MCF 10A (cell line): Measurements from ENCODE around the gene TUBG1. TPM values are rescaled to one million over a fixed set of nuclear protein-coding genes. Genes with fewer than 3 reads are reported as not detected.

Experiments used
- BruUV-seq: library from RNA; stranded (reverse); fragments of 400-500 nt; replicated peaks from 2 replicates; lab custom pipeline; 2021; lab: Mats Ljungman, UMichigan
- CTCF ChIA-PET: fragments of 300-600 bp; sonication (Branson Sonifier 250); formaldehyde crosslinking; extraction: SDS; loops from one replicate; lab custom pipeline; 2021; ENCODE audit warnings: antibody characterized with exemption, inconsistent platforms; lab: Yijun Ruan, JAX
- POLR2A ChIA-PET: fragments of 300-600, 350-650 bp; sonication (Branson Sonifier 250); formaldehyde crosslinking; extraction: SDS; loops from one replicate; lab custom pipeline; 2020; ENCODE audit warnings: antibody characterized with exemption, inconsistent platforms; lab: Yijun Ruan, JAX
- DNase-seq: peaks from one replicate; pipeline ENCODE4 v3.0.0-alpha.2; 2018; ENCODE audit not compliant: unreplicated experiment
- H3K27ac Mint-ChIP-seq: one replicate; pipeline ENCODE4 v1.8.0; 2022; ENCODE audit warnings: mild to moderate bottlenecking, low read depth, mixed read lengths; ENCODE audit not compliant: unreplicated experiment
- H3K27me3 Mint-ChIP-seq: one replicate; pipeline ENCODE4 v1.8.0; 2022; ENCODE audit warnings: mixed read lengths; ENCODE audit not compliant: insufficient read depth, unreplicated experiment
- H3K36me3 Mint-ChIP-seq: one replicate; pipeline ENCODE4 v1.8.0; 2022; ENCODE audit warnings: mild to moderate bottlenecking, moderate library complexity, mixed read lengths; ENCODE audit not compliant: insufficient read depth, unreplicated experiment
- H3K4me1 Mint-ChIP-seq: one replicate; pipeline ENCODE4 v1.8.0; 2022; ENCODE audit warnings: mixed read lengths; ENCODE audit not compliant: insufficient read depth, unreplicated experiment
- H3K4me3 Mint-ChIP-seq: one replicate; pipeline ENCODE4 v1.8.0; 2022; ENCODE audit warnings: mild to moderate bottlenecking, moderate library complexity, mixed read lengths; ENCODE audit not compliant: unreplicated experiment
- H3K9me3 Mint-ChIP-seq: one replicate; pipeline ENCODE4 v1.8.0; 2022; ENCODE audit warnings: mixed read lengths; ENCODE audit not compliant: unreplicated experiment
- CTCF ChIP-seq: fragments of 200-600 bp; IDR thresholded peaks from one replicate; pipeline ENCODE4 v1.8.0; 2022; ENCODE audit warnings: antibody characterized with exemption, mild to moderate bottlenecking; ENCODE audit not compliant: unreplicated experiment
- intact Hi-C: fragments of 100-400 bp; cut with micrococcal nuclease; formaldehyde crosslinking; loops from 2 replicates; pipeline ENCODE4 v1.14.1; 2022
- total RNA-seq: library from RNA; stranded (reverse); gene quantifications from 2 replicates; pipeline ENCODE4 v1.2.3, GENCODE V29; 2022

The TUBG1 gene
- total RNA-seq, 1 experiment from 2014 or later, result 60.2 TPM

GRCh38 chr17:42591411-42591810, 18.1 kb upstream of the TUBG1 start:
- peaks cover 68% of the 10 kb centered on the region for H3K36me3 Mint-ChIP-seq
- TF ChIP-seq CTCF, result no peak
- no peak overlapping the region for H3K4me3 Mint-ChIP-seq
- no peak for DNase-seq
- peaks cover 21% of the 10 kb centered on the region for H3K4me1 Mint-ChIP-seq
- CTCF ChIA-PET, result interaction anchor here (0.6 to 1.4 kb wide), 4 partner anchors 13 to 88 kb away, joined by 3 to 4 read pairs (median 4); partner anchors contain the start of gene RETREG3
- H3K27me3 Mint-ChIP-seq, result no peaks in the 10 kb centered on the region
- no peaks in the 10 kb centered on the region for H3K9me3 Mint-ChIP-seq
- BruUV-seq, result no TSS peak
- POLR2A ChIA-PET, result interaction anchor here (3.4 kb wide), 1 partner anchor 18 kb away, joined by 21 read pairs; the partner anchor contains the start of genes RETREG3 and TUBG1
- no peak overlapping the region for H3K27ac Mint-ChIP-seq
- intact Hi-C loops, result no loop called here

GRCh38 chr17:42596386-42596785, 13.1 kb upstream of the TUBG1 start:
- DNase-seq, result no peak
- no peak overlapping the region for H3K4me3 Mint-ChIP-seq
- H3K36me3 Mint-ChIP-seq, result peaks cover 28% of the 10 kb centered on the region
- H3K9me3 Mint-ChIP-seq, result no peaks in the 10 kb centered on the region
- no peak for TF ChIP-seq CTCF
- H3K27ac Mint-ChIP-seq, result no peak overlapping the region
- H3K4me1 Mint-ChIP-seq, result no peaks in the 10 kb centered on the region
- ChIA-PET POLR2A (interaction anchor here (0.7 to 1.9 kb wide), 2 partner anchors 12 to 25 kb away, joined by 3 to 10 read pairs; partner anchors contain the start of gene RETREG3), CTCF (interaction anchor here (0.6 to 1.0 kb wide), 5 partner anchors 9 to 225 kb away, joined by 3 to 6 read pairs (median 3); no protein-coding TSS in a partner anchor)
- BruUV-seq, result no TSS peak
- H3K27me3 Mint-ChIP-seq, result no peaks in the 10 kb centered on the region
- intact Hi-C loops, result no loop called here

GRCh38 chr17:42598905-42599304, 10.6 kb upstream of the TUBG1 start:
- intact Hi-C loops, result no loop called here
- no peaks in the 10 kb centered on the region for H3K27me3 Mint-ChIP-seq
- BruUV-seq, result no TSS peak
- no peak for TF ChIP-seq CTCF
- H3K9me3 Mint-ChIP-seq, result no peaks in the 10 kb centered on the region
- no peak overlapping the region for H3K4me3 Mint-ChIP-seq
- CTCF ChIA-PET, result interaction anchor here (0.6 to 0.9 kb wide), 2 partner anchors 13 to 20 kb away, joined by 3 read pairs; no protein-coding TSS in a partner anchor
- no peak for DNase-seq
- no peak overlapping the region for H3K27ac Mint-ChIP-seq
- POLR2A ChIA-PET, result interaction anchor here (0.7 to 3.4 kb wide), 5 partner anchors 10 to 73 kb away, joined by 3 to 28 read pairs (median 5); partner anchors contain the start of genes PSMC3IP, RETREG3 and TUBG1
- H3K36me3 Mint-ChIP-seq, result peaks cover 22% of the 10 kb centered on the region
- no peaks in the 10 kb centered on the region for H3K4me1 Mint-ChIP-seq

- H3K9me3 Mint-ChIP-seq, result no peaks in the 10 kb centered on the region
- H3K27me3 Mint-ChIP-seq, result no peaks in the 10 kb centered on the region
- no peak for TF ChIP-seq CTCF
- no TSS peak for BruUV-seq
- no peak for DNase-seq
- H3K36me3 Mint-ChIP-seq, result peaks cover 32% of the 10 kb centered on the region
- no peak overlapping the region for H3K27ac Mint-ChIP-seq
- ChIA-PET POLR2A (no interaction called here), CTCF (interaction anchor here (1.4 kb wide), 1 partner anchor 76 kb away, joined by 5 read pairs; no protein-coding TSS in a partner anchor)
- intact Hi-C loops, result no loop called here
- no peak overlapping the region for H3K4me3 Mint-ChIP-seq
- peaks cover 15% of the 10 kb centered on the region for H3K4me1 Mint-ChIP-seq
These were observed 6.2 kb upstream of the TUBG1 start for GRCh38 chr17:42603318-42603717.
